ENCODE measurements around the gene RLN1.
"Not testable (repeated sequence)": the region's sequence is repeated elsewhere in the genome, so short reads cannot be mapped to it uniquely, and the experiment has no call there.

- TF ChIP-seq POLR2A, CTCF (IDR thresholded peaks at IDR 0.05): not testable (repeated sequence)
Measured at GRCh38 chr9:5303840-5304795, 35.6 kb downstream of the RLN1 start, which contains the start of gene RLN2.

All from testis (tissue), 2 donors.